ENCODE measurements around the gene HSD11B1L. TPM values are rescaled to one million over a fixed set of nuclear protein-coding genes. Genes with fewer than 3 reads are reported as not detected.

HSD11B1L gene
- polyA plus RNA-seq (2013, experiment 1 of 2): 28.3 TPM
- 23.2 TPM for polyA plus RNA-seq (2013, experiment 2 of 2)

- peaks cover 8% of the 10 kb centered on the region for H3K36me3 ChIP-seq (ENCODE audit: control insufficient read depth, insufficient read depth, low read length)
- WGBS, 2 experiments (ENCODE audit: insufficient coverage in 2 of 2): 0 to 4% methylated on average over 78 to 84 of the region's 94 CpGs
These were observed at the start of gene HSD11B1L, which contains the start of gene MICOS13 for GRCh38 chr19:5680437-5681368. TSS of gene HSD11B1L (plus strand) at chr19:5681027. CDS start at chr19:5684833, 3,806 bp downstream. TSS of gene MICOS13 (minus strand) at chr19:5680516. CDS start at chr19:5680486, 30 bp downstream.

GRCh38 chr19:5631567-5632240 lies 49.1 kb upstream of the HSD11B1L start:
- Histone ChIP-seq H3K27ac (ENCODE audit: low read depth, low read length, severe bottlenecking) (no peak overlapping the region), H3K4me3 (ENCODE audit: extremely low read depth, insufficient read depth, low read length, poor library complexity, severe bottlenecking) (no peak overlapping the region), H3K36me3 (ENCODE audit: control insufficient read depth, insufficient read depth, low read length) (peaks cover 86% of the 10 kb centered on the region), H3K4me1 (ENCODE audit: control insufficient read depth, insufficient read depth, low read length, poor library complexity, severe bottlenecking) (peaks cover 10% of the 10 kb centered on the region), H3K9me3 (ENCODE audit: control insufficient read depth, low read length) (no peaks in the 10 kb centered on the region)
- 93 to 95% methylated on average over 8 of the region's 9 CpGs for WGBS, 2 experiments (ENCODE audit: insufficient coverage in 2 of 2)

More at GRCh38 chr19:5680437-5681368, at the start of gene HSD11B1L, which contains the start of gene MICOS13:
- Histone ChIP-seq H3K27ac (ENCODE audit: low read depth, low read length, severe bottlenecking) (peak within 1 kb of the TSS; percentile 94), H3K9me3 (ENCODE audit: control insufficient read depth, low read length) (no peaks in the 10 kb centered on the region), H3K4me3 (ENCODE audit: extremely low read depth, insufficient read depth, low read length, poor library complexity, severe bottlenecking) (peak within 1 kb of the TSS; percentile 69), H3K4me1 (ENCODE audit: control insufficient read depth, insufficient read depth, low read length, poor library complexity, severe bottlenecking) (no peaks in the 10 kb centered on the region)

DNA sequence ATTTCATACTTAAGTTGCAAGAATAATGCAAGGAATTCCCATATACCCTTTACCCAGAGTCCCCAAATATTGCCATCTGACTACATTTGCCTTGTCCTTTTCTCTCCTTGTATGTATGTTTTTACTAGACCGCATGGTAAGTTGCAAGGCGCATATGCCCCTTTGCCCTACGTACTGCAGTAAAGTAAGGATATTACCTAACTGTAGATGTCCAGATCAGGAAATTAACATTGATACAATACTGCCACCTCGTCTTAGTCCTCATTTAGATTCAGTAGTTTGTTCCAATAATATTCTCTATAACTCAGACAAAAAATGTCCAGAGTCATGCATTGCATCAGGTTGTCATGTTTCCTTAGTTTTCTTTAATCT lies 48.6 kb upstream of the HSD11B1L start:
- Histone ChIP-seq H3K27ac (ENCODE audit: low read depth, low read length, severe bottlenecking) (no peak overlapping the region), H3K36me3 (ENCODE audit: control insufficient read depth, insufficient read depth, low read length) (peaks cover 84% of the 10 kb centered on the region), H3K9me3 (ENCODE audit: control insufficient read depth, low read length) (no peaks in the 10 kb centered on the region), H3K4me3 (ENCODE audit: extremely low read depth, insufficient read depth, low read length, poor library complexity, severe bottlenecking) (no peak overlapping the region), H3K4me1 (ENCODE audit: control insufficient read depth, insufficient read depth, low read length, poor library complexity, severe bottlenecking) (peaks cover 5% of the 10 kb centered on the region)
- WGBS, 2 experiments (ENCODE audit: insufficient coverage in 2 of 2): 88 to 100% methylated on average over 1 to 3 of the region's 4 CpGs

DNA sequence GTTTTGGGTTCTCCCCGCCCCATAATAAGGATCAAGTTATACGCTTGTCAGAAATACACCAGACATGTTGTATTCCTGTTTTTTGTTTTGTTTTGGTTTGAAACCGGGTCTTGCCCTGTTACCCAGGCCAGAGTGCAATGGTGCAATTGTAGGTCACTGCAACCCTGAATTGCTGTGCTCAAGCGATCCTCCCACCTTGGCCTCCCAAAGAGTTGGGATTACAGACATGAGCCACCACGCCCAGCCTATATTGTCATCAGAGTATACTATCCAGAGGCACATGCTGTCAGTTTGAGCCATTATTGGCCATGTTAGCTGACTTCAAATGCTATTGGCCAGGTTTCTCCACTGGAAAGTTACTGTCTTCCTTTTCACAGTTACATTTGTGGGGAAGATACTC lies 48.2 kb upstream of the HSD11B1L start:
- peaks cover 84% of the 10 kb centered on the region for H3K36me3 ChIP-seq (ENCODE audit: control insufficient read depth, insufficient read depth, low read length)
- no peak overlapping the region for H3K4me3 ChIP-seq (ENCODE audit: extremely low read depth, insufficient read depth, low read length, poor library complexity, severe bottlenecking)
- WGBS, 2 experiments (ENCODE audit: insufficient coverage in 2 of 2): 95 to 97% methylated on average over 2 to 3 of the region's 5 CpGs
- H3K4me1 ChIP-seq (ENCODE audit: control insufficient read depth, insufficient read depth, low read length, poor library complexity, severe bottlenecking): peaks cover 1% of the 10 kb centered on the region
- H3K9me3 ChIP-seq (ENCODE audit: control insufficient read depth, low read length): no peaks in the 10 kb centered on the region
- H3K27ac ChIP-seq (ENCODE audit: low read depth, low read length, severe bottlenecking): no peak overlapping the region

- WGBS, 2 experiments (ENCODE audit: insufficient coverage in 2 of 2): 95 to 96% methylated on average over 4 to 5 of the region's 6 CpGs
- Histone ChIP-seq H3K27ac (ENCODE audit: low read depth, low read length, severe bottlenecking) (no peak overlapping the region), H3K4me1 (ENCODE audit: control insufficient read depth, insufficient read depth, low read length, poor library complexity, severe bottlenecking) (peaks cover under 1% of the 10 kb centered on the region), H3K9me3 (ENCODE audit: control insufficient read depth, low read length) (no peaks in the 10 kb centered on the region), H3K36me3 (ENCODE audit: control insufficient read depth, insufficient read depth, low read length) (peaks cover 64% of the 10 kb centered on the region), H3K4me3 (ENCODE audit: extremely low read depth, insufficient read depth, low read length, poor library complexity, severe bottlenecking) (no peak overlapping the region)
These were observed 45.4 kb upstream of the HSD11B1L start for GRCh38 chr19:5635427-5635826.

DNA sequence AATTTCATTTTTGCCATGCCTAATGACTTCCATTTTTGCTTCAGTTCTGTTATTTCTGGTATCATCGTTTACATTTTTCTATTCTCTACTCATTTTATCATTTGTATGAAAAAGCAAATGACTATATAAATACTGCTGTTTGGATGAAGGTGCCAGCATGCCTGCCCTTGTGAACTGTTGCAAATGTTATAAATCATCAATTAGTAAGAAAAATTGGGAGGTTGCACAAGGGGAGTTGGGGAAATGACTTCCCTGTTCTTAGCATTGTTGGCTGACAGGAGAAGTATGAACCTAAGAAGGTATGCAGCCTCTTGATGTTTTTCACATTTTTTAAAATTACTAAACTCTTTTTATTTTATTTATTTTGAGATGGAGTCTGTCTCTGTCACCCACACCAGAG lies 42.9 kb upstream of the HSD11B1L start:
- Histone ChIP-seq H3K36me3 (ENCODE audit: control insufficient read depth, insufficient read depth, low read length) (peaks cover 65% of the 10 kb centered on the region), H3K27ac (ENCODE audit: low read depth, low read length, severe bottlenecking) (no peak overlapping the region), H3K4me3 (ENCODE audit: extremely low read depth, insufficient read depth, low read length, poor library complexity, severe bottlenecking) (no peak overlapping the region), H3K4me1 (ENCODE audit: control insufficient read depth, insufficient read depth, low read length, poor library complexity, severe bottlenecking) (peaks cover 9% of the 10 kb centered on the region), H3K9me3 (ENCODE audit: control insufficient read depth, low read length) (no peaks in the 10 kb centered on the region)
- WGBS, 2 experiments (ENCODE audit: insufficient coverage in 2 of 2): no CpG with 5 or more reads among the region's 1 CpG

DNA sequence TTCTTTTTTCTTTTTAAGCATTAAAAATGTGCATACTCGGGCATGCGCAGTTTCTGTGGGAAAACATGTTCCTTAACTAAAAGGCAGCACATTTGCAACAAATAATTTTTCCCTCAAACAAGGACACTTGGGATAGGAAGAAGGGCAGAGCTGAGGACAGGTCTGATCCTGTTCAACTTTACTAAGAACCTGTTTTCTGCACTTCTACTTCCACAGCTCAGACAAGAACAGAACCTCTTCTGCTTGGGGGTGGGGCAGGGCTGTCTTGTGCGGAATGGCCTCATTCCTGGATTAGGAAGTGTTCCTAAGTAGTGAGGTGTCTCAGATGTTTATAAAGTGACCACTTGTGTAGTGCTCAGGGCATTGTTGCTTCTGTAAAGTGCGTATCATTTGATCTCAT lies 39.7 kb upstream of the HSD11B1L start:
- peaks cover 9% of the 10 kb centered on the region for H3K4me1 ChIP-seq (ENCODE audit: control insufficient read depth, insufficient read depth, low read length, poor library complexity, severe bottlenecking)
- H3K36me3 ChIP-seq (ENCODE audit: control insufficient read depth, insufficient read depth, low read length): peaks cover 71% of the 10 kb centered on the region
- H3K27ac ChIP-seq (ENCODE audit: low read depth, low read length, severe bottlenecking): no peak overlapping the region
- no peaks in the 10 kb centered on the region for H3K9me3 ChIP-seq (ENCODE audit: control insufficient read depth, low read length)
- WGBS, 2 experiments (ENCODE audit: insufficient coverage in 2 of 2): 86 to 100% methylated on average over 4 of the region's 4 CpGs
- no peak overlapping the region for H3K4me3 ChIP-seq (ENCODE audit: extremely low read depth, insufficient read depth, low read length, poor library complexity, severe bottlenecking)

- H3K9me3 ChIP-seq (ENCODE audit: control insufficient read depth, low read length): no peaks in the 10 kb centered on the region
- no peak overlapping the region for H3K27ac ChIP-seq (ENCODE audit: low read depth, low read length, severe bottlenecking)
- peaks cover 9% of the 10 kb centered on the region for H3K4me1 ChIP-seq (ENCODE audit: control insufficient read depth, insufficient read depth, low read length, poor library complexity, severe bottlenecking)
- H3K36me3 ChIP-seq (ENCODE audit: control insufficient read depth, insufficient read depth, low read length): peaks cover 74% of the 10 kb centered on the region
- 88 to 100% methylated on average over 2 of the region's 2 CpGs for WGBS, 2 experiments (ENCODE audit: insufficient coverage in 2 of 2)
- H3K4me3 ChIP-seq (ENCODE audit: extremely low read depth, insufficient read depth, low read length, poor library complexity, severe bottlenecking): no peak overlapping the region
These were observed 38.6 kb upstream of the HSD11B1L start for GRCh38 chr19:5642204-5642603.

DNA sequence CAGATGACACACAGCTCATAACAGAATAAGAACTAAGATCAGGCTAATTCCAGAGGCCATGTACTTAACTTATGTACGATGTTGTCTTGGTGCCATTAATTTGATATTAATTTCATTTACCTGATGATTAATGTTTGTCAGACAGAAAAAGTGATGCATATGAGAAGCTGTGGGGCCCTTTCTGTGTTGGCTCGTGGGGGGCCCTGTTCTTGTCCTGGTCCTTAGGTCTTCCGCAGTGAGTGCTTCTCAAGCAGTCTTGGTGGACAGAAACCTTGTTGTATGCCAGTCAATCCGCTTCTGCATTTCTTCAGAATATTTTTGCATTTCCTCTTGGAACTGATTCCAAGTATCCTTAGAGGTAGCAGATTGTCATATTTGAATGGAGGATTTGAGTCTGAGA lies 37.8 kb upstream of the HSD11B1L start:
- peaks cover 78% of the 10 kb centered on the region for H3K36me3 ChIP-seq (ENCODE audit: control insufficient read depth, insufficient read depth, low read length)
- H3K4me1 ChIP-seq (ENCODE audit: control insufficient read depth, insufficient read depth, low read length, poor library complexity, severe bottlenecking): peaks cover 9% of the 10 kb centered on the region
- H3K9me3 ChIP-seq (ENCODE audit: control insufficient read depth, low read length): no peaks in the 10 kb centered on the region
- H3K27ac ChIP-seq (ENCODE audit: low read depth, low read length, severe bottlenecking): no peak overlapping the region
- WGBS, 2 experiments (ENCODE audit: insufficient coverage in 2 of 2): 95 to 100% methylated on average over 3 of the region's 4 CpGs
- no peak overlapping the region for H3K4me3 ChIP-seq (ENCODE audit: extremely low read depth, insufficient read depth, low read length, poor library complexity, severe bottlenecking)

GRCh38 chr19:5644037-5644436 lies 36.8 kb upstream of the HSD11B1L start:
- H3K9me3 ChIP-seq (ENCODE audit: control insufficient read depth, low read length): no peaks in the 10 kb centered on the region
- peaks cover 79% of the 10 kb centered on the region for H3K36me3 ChIP-seq (ENCODE audit: control insufficient read depth, insufficient read depth, low read length)
- H3K4me1 ChIP-seq (ENCODE audit: control insufficient read depth, insufficient read depth, low read length, poor library complexity, severe bottlenecking): peaks cover 9% of the 10 kb centered on the region
- 86% methylated on average over 1 of the region's 2 CpGs; no CpG with 5 or more reads in 1 of the 2 experiments for WGBS, 2 experiments (ENCODE audit: insufficient coverage in 2 of 2)
- no peak overlapping the region for H3K27ac ChIP-seq (ENCODE audit: low read depth, low read length, severe bottlenecking)
- H3K4me3 ChIP-seq (ENCODE audit: extremely low read depth, insufficient read depth, low read length, poor library complexity, severe bottlenecking): no peak overlapping the region
